GM18508 (cell line): ENCODE measurements around the gene MNT.
A peak's percentile ranks its signal among the peaks of the same experiment; 100 is the strongest.
"Not testable (repeated sequence)": the region's sequence is repeated elsewhere in the genome, so short reads cannot be mapped to it uniquely, and the experiment has no call there.

Experiments used
- ATAC-seq: cut with Tn5 transposase; IDR thresholded peaks from one replicate; pipeline ENCODE4 v1.9.1; 2021; ENCODE audit warnings: moderate number of reproducible peaks; ENCODE audit not compliant: insufficient read depth, unreplicated experiment

MNT gene

GRCh38 chr17:2400877-2401425, at the start of gene MNT:
MNT (minus strand) TSS chr17:2401060; CDS start chr17:2400712, 348 bp downstream.
- ATAC-seq = peak; percentile 15

GRCh38 chr17:2450016-2450650, 49.3 kb upstream of the MNT start:
- ATAC-seq = no peak

- ATAC-seq = no peak
Measured at GRCh38 chr17:2449486-2449885, 48.6 kb upstream of the MNT start.

- ATAC-seq = not testable (repeated sequence)
Measured at GRCh38 chr17:2447479-2447878, 46.6 kb upstream of the MNT start.

GRCh38 chr17:2445638-2446037, 44.8 kb upstream of the MNT start:
- no peak for ATAC-seq

GRCh38 chr17:2444382-2444781, 43.5 kb upstream of the MNT start:
- ATAC-seq = no peak

GRCh38 chr17:2442166-2442565, 41.3 kb upstream of the MNT start:
- ATAC-seq = no peak

- no peak for ATAC-seq
Measured at GRCh38 chr17:2440930-2441329, 40.1 kb upstream of the MNT start.

GRCh38 chr17:2439997-2440396, 39.1 kb upstream of the MNT start:
- ATAC-seq = not testable (repeated sequence)

GRCh38 chr17:2438823-2439222, 38.0 kb upstream of the MNT start:
- no peak for ATAC-seq

- ATAC-seq = no peak
Measured at GRCh38 chr17:2436316-2436905, 35.6 kb upstream of the MNT start.

GRCh38 chr17:2435862-2436261, 35.0 kb upstream of the MNT start:
- no peak for ATAC-seq

- no peak for ATAC-seq
Measured at GRCh38 chr17:2435181-2435741, 34.4 kb upstream of the MNT start.

GRCh38 chr17:2433696-2434095, 32.8 kb upstream of the MNT start:
- no peak for ATAC-seq

GRCh38 chr17:2427910-2428309, 27.1 kb upstream of the MNT start:
- no peak for ATAC-seq

GRCh38 chr17:2427215-2427614, 26.4 kb upstream of the MNT start:
- no peak for ATAC-seq

GRCh38 chr17:2423271-2423670, 22.4 kb upstream of the MNT start:
- ATAC-seq = no peak

- no peak for ATAC-seq
Measured at GRCh38 chr17:2421315-2422147, 20.7 kb upstream of the MNT start.

- ATAC-seq = no peak
Measured at GRCh38 chr17:2420176-2420575, 19.3 kb upstream of the MNT start.

GRCh38 chr17:2419486-2419885, 18.6 kb upstream of the MNT start:
- ATAC-seq = no peak

- no peak for ATAC-seq
Measured at GRCh38 chr17:2418572-2418971, 17.7 kb upstream of the MNT start.
